PFSK-1 (cell line): ENCODE measurements around the gene EXD2.

ENCODE experiments used
- POLR2AphosphoS5 ChIP-seq: IDR thresholded peaks from 2 replicates; pipeline ENCODE4 v1.6.1; 2012; ENCODE audit warnings: low read depth, mild to moderate bottlenecking, control low read depth, low read length, moderate library complexity
- REST ChIP-seq, 2 experiments: IDR thresholded peaks; 2 replicates each; pipeline versions ENCODE4 v1.6.1 to v1.8.0; 2011 to 2012; ENCODE audit warnings: low read depth in 2 of 2, low read length in 2 of 2, control low read depth in 1 of 2, inconsistent platforms in 1 of 2, mild to moderate bottlenecking in 1 of 2, moderate library complexity in 1 of 2; ENCODE audit not compliant: insufficient read depth in 1 of 2
- SIN3A ChIP-seq: IDR thresholded peaks from 2 replicates; pipeline ENCODE4 v1.6.1; 2012; ENCODE audit warnings: mild to moderate bottlenecking, low read length, moderate library complexity, borderline replicate concordance; ENCODE audit not compliant: insufficient read depth
- TAF1 ChIP-seq: IDR thresholded peaks from 2 replicates; pipeline ENCODE4 v1.6.1; 2012; ENCODE audit warnings: low read length, control low read depth, borderline replicate concordance; ENCODE audit not compliant: insufficient read depth

- TF ChIP-seq TAF1 (no peak), POLR2AphosphoS5 (no peak), SIN3A (no peak), REST (IDR thresholded peaks at IDR 0.05; ENCODE audit: insufficient read depth in 1 of 2, low read depth in 2 of 2, low read length in 2 of 2) (no peak)
Measured at GRCh38 chr14:69261761-69262331, 70.5 kb downstream of the EXD2 start.
